ENCODE data around the gene KLHL1.

Gene KLHL1

GRCh38 chr13:69683921-69684686 is 424.1 kb downstream of the KLHL1 start:
- DNase-seq (ENCODE audit: low spot score): no peak

GRCh38 chr13:69681722-69682121 is 426.5 kb downstream of the KLHL1 start:
- DNase-seq (ENCODE audit: low spot score): no peak

- DNase-seq (ENCODE audit: low spot score): no peak
Observed at GRCh38 chr13:69677343-69677742, 430.9 kb downstream of the KLHL1 start.

- DNase-seq (ENCODE audit: low spot score): no peak
Observed at GRCh38 chr13:69676286-69676685, 432.0 kb downstream of the KLHL1 start.

GRCh38 chr13:69660155-69660554 is 448.1 kb downstream of the KLHL1 start:
- DNase-seq (ENCODE audit: low spot score): no peak

- DNase-seq (ENCODE audit: low spot score): no peak
Observed at GRCh38 chr13:69657676-69658075, 450.6 kb downstream of the KLHL1 start.

- DNase-seq (ENCODE audit: low spot score): no peak
Observed at GRCh38 chr13:69654392-69654791, 453.9 kb downstream of the KLHL1 start.

Data from HuH-7.5 (cell line).